Endothelial cell of umbilical vein (primary cell): ENCODE data around the gene SH3RF1. TPM values are rescaled to one million over a fixed set of nuclear protein-coding genes. Genes with fewer than 3 reads are reported as not detected.

Source experiments
- BruUV-seq: library from RNA; stranded (reverse); fragments of 400-500 nt; replicated peaks from 2 replicates; lab custom pipeline; 2021; lab: Mats Ljungman, UMichigan
- CTCF ChIA-PET: fragments of 300-600, 350-600 bp; sonication (Branson Sonifier 250); formaldehyde crosslinking; loops from one replicate; lab custom pipeline; 2021; ENCODE audit warnings: antibody characterized with exemption, inconsistent platforms; lab: Charles Lee
- POLR2A ChIA-PET: fragments of 300-600, 350-600 bp; sonication (Branson Sonifier 250); formaldehyde crosslinking; loops from one replicate; lab custom pipeline; 2021; ENCODE audit warnings: antibody characterized with exemption, inconsistent platforms; lab: Charles Lee
- DNase-seq: peaks from one replicate; pipeline ENCODE4 v3.0.0-alpha.2; 2011; ENCODE audit warnings: low read depth, low spot score
- FAIRE-seq: peaks from 2 replicates; lab custom pipeline; 2011; peaks lifted over from hg19 to GRCh38; lab: Jason Lieb, UNC
- H2AFZ ChIP-seq: 2 replicates; pipeline ENCODE4 v1.6.0; 2012; ENCODE audit warnings: low read depth, low read length, control low read depth, inconsistent platforms
- H3K27ac ChIP-seq: 2 replicates; pipeline ENCODE4 v1.5.1; 2011; ENCODE audit warnings: low read depth, mild to moderate bottlenecking, control low read depth, low read length, moderate library complexity; ENCODE audit not compliant: insufficient read depth
- H3K27me3 ChIP-seq, 2 experiments: 2 replicates each; pipeline versions ENCODE4 v1.6.0 to v1.6.1; 2011; ENCODE audit warnings: low read length in 2 of 2, mixed read lengths in 1 of 2; ENCODE audit not compliant: control insufficient read depth in 2 of 2, insufficient read depth in 2 of 2
- H3K36me3 ChIP-seq, 2 experiments: 2 replicates in 1 of 2; 3 replicates in 1 of 2; pipeline ENCODE4 v1.5.1; 2011; ENCODE audit warnings: low read length in 2 of 2, mild to moderate bottlenecking in 1 of 2, moderate library complexity in 1 of 2; ENCODE audit not compliant: control insufficient read depth in 2 of 2, insufficient read depth in 2 of 2; ENCODE audit errors: extremely low read depth in 1 of 2
- H3K4me1 ChIP-seq: 3 replicates; pipeline ENCODE4 v1.5.1; 2011; ENCODE audit warnings: mild to moderate bottlenecking, low read length; ENCODE audit not compliant: control insufficient read depth, insufficient read depth; ENCODE audit errors: extremely low read depth
- H3K4me2 ChIP-seq: 2 replicates; pipeline ENCODE4 v1.6.1; 2011; ENCODE audit warnings: low read length, control low read depth, mixed read lengths; ENCODE audit not compliant: insufficient read depth
- H3K4me3 ChIP-seq, 3 experiments: fragments of 200-600 bp in 1 of 3; sonication (generic), shearing (Covaris generic) in 1 of 3; replicated peaks in 1 of 3; 2 replicates each; pipeline ENCODE4 v1.5.1; 2011 to 2016; ENCODE audit warnings: control low read depth in 3 of 3, low read length in 3 of 3, mild to moderate bottlenecking in 2 of 3, inconsistent platforms in 1 of 3, low read depth in 1 of 3, moderate library complexity in 1 of 3; ENCODE audit not compliant: insufficient read depth in 1 of 3
- H3K79me2 ChIP-seq: 2 replicates; pipeline ENCODE4 v1.6.0; 2012; ENCODE audit warnings: low read length, inconsistent platforms; ENCODE audit not compliant: control insufficient read depth, insufficient read depth
- H3K9ac ChIP-seq: replicated peaks from 2 replicates; pipeline ENCODE3; 2011; ENCODE audit warnings: low read length, control low read depth; ENCODE audit not compliant: insufficient read depth; ENCODE audit errors: extremely low read depth
- H3K9me1 ChIP-seq: replicated peaks from 3 replicates; pipeline ENCODE4 v1.6.0; 2011; ENCODE audit warnings: mild to moderate bottlenecking, low read length; ENCODE audit not compliant: control insufficient read depth, insufficient read depth; ENCODE audit errors: extremely low read depth
- H3K9me3 ChIP-seq: replicated peaks from 2 replicates; pipeline ENCODE4 v1.5.1; 2012; ENCODE audit warnings: low read length, inconsistent platforms; ENCODE audit not compliant: control insufficient read depth, insufficient read depth
- H4K20me1 ChIP-seq: replicated peaks from 2 replicates; pipeline ENCODE3; 2011; ENCODE audit warnings: mild to moderate bottlenecking, low read length; ENCODE audit not compliant: control insufficient read depth, insufficient read depth; ENCODE audit errors: extremely low read depth
- FOS ChIP-seq: IDR thresholded peaks from 2 replicates; pipeline ENCODE4 v1.6.1; 2011; ENCODE audit warnings: mild to moderate bottlenecking, low read length, moderate library complexity, borderline replicate concordance; ENCODE audit not compliant: insufficient read depth
- GATA2 ChIP-seq: IDR thresholded peaks from 2 replicates; pipeline ENCODE4 v1.7.0; 2011; ENCODE audit warnings: low read depth, mild to moderate bottlenecking, moderate library complexity, mixed read lengths, low read length; ENCODE audit not compliant: insufficient read length, insufficient read depth
- JUN ChIP-seq: IDR thresholded peaks from 2 replicates; pipeline ENCODE4 v1.6.1; 2011; ENCODE audit warnings: borderline replicate concordance, low read depth; ENCODE audit not compliant: insufficient read length, insufficient read depth
- POLR2A ChIP-seq: IDR thresholded peaks from 2 replicates; pipeline ENCODE4 v1.6.1; 2012; ENCODE audit warnings: low read depth, mild to moderate bottlenecking, control low read depth, low read length
- POLR2AphosphoS5 ChIP-seq: IDR thresholded peaks from 2 replicates; pipeline ENCODE4 v1.6.1; 2012; ENCODE audit warnings: low read depth, mild to moderate bottlenecking, control low read depth, low read length, moderate library complexity; ENCODE audit not compliant: insufficient read depth
- dilution Hi-C: fragments of 300-500 bp; cut with MboI; formaldehyde crosslinking; loops from one replicate; pipeline ENCODE4 v1.15.0; 2019; ENCODE audit warnings: low sequenced_read_pairs; ENCODE audit not compliant: extremely low pct_ligation_motif_present
- intact Hi-C: fragments of 100-400 bp; cut with micrococcal nuclease; formaldehyde crosslinking; loops from one replicate; pipeline ENCODE4 v1.10.0; 2022
- polyA plus RNA-seq, 4 experiments: library from polyadenylated mRNA; depleted of rRNA in 3 of 4; stranded (reverse) in 3 of 4; unstranded in 1 of 4; fragments of >200 nt; gene quantifications; 2 replicates each; pipeline versions ENCODE4 v1.2.1 to v1.2.3, GENCODE V29; 2011 to 2012; ENCODE audit warnings: missing spikeins in 1 of 4
- total RNA-seq: library from RNA; stranded (reverse); gene quantifications from 2 replicates; pipeline ENCODE4 v1.2.3, GENCODE V29; 2021

SH3RF1 gene
- total and polyA plus RNA-seq, 2 donors (not counting 3 experiments of a cell fraction or from before 2014, with no cell fraction given) = 16.2 to 24.9 TPM

GRCh38 chr4:169256856-169257761, 13.6 kb downstream of the SH3RF1 start:
- Histone ChIP-seq H3K36me3 (no peaks in the 10 kb centered on the region), H3K79me2 (peaks cover 96% of the 10 kb centered on the region), H2AFZ (no peak overlapping the region), H3K4me2 (peak overlapping the region; percentile 2), H3K9me3 (no peaks in the 10 kb centered on the region), H3K4me3 (no peak overlapping the region), H3K27ac (peak overlapping the region; percentile 21), H3K9ac (no peak overlapping the region), H3K27me3 (no peaks in the 10 kb centered on the region), H3K9me1 (no peaks in the 10 kb centered on the region), H3K4me1 (peaks cover 96% of the 10 kb centered on the region), H4K20me1 (no peaks in the 10 kb centered on the region)
- POLR2A ChIA-PET = interaction anchor here (0.7 to 1.9 kb wide), 2 partner anchors 12 to 247 kb away, joined by 4 to 9 read pairs; partner anchors contain the start of genes CBR4 and SH3RF1
- no peak for TF ChIP-seq JUN
- peak; percentile 70 for TF ChIP-seq GATA2
- dilution Hi-C loops (no loop called here), intact Hi-C loops (loop anchor here (1.0 to 2.0 kb wide), 2 partner anchors 12 to 18 kb away; no protein-coding TSS in a partner anchor)
- DNase-seq (peak; percentile 45), FAIRE-seq (no peak)
- BruUV-seq = no TSS peak
- CTCF ChIA-PET = interaction anchor here (0.6 to 6.3 kb wide), 12 partner anchors 10 to 247 kb away, joined by 3 to 31 read pairs (median 4); partner anchors contain the start of genes CBR4 and SH3RF1

DNA sequence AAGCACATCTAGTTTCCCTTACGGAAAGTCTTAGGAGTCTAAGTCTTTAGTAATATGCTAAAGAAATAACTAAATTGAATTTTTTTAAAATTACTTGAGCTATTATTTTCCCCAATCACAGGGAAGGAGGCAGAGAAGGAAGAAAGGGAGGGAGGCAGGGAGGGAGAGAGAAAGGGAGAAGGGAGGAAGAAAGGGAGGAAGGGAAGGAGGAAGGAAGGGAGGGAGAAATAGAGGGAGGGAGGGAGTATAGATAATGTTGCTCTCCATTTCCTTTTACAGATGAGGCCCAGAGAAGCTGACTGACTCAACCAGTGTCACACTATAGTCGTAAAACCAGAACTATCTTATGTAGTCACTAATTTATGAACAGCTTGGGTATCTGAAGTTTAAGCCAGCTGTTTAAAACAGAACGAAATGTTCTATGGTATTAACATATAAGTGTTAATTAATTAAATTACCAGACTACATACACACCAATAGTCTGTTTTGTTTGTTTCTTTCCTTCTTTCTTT, 14.6 kb downstream of the SH3RF1 start:
- no peaks in the 10 kb centered on the region for H3K9me1 ChIP-seq
- no peak for DNase-seq
- H3K27ac ChIP-seq = no peak overlapping the region
- no TSS peak for BruUV-seq
- ChIA-PET CTCF (interaction anchor here (0.6 to 6.3 kb wide), 14 partner anchors 10 to 246 kb away, joined by 3 to 31 read pairs (median 4); partner anchors contain the start of genes CBR4 and SH3RF1), POLR2A (interaction anchor here (0.6 to 1.9 kb wide), 5 partner anchors 10 to 99 kb away, joined by 3 to 20 read pairs (median 9); partner anchors contain the start of gene SH3RF1)
- no peaks in the 10 kb centered on the region for H3K36me3 ChIP-seq
- H3K9me3 ChIP-seq = no peaks in the 10 kb centered on the region
- peaks cover 98% of the 10 kb centered on the region for H3K4me1 ChIP-seq
- H4K20me1 ChIP-seq = no peaks in the 10 kb centered on the region
- no peaks in the 10 kb centered on the region for H3K27me3 ChIP-seq
- dilution Hi-C loops (no loop called here), intact Hi-C loops (loop anchor here (2.0 kb wide), 1 partner anchor 17 kb away; no protein-coding TSS in a partner anchor)
- FAIRE-seq = no peak
- peak overlapping the region; percentile 2 for H3K4me2 ChIP-seq
- H2AFZ ChIP-seq = no peak overlapping the region
- H3K79me2 ChIP-seq = peaks cover 97% of the 10 kb centered on the region
- no peak overlapping the region for H3K4me3 ChIP-seq
- H3K9ac ChIP-seq = no peak overlapping the region
- TF ChIP-seq JUN = no peak
- no peak for TF ChIP-seq POLR2AphosphoS5
- TF ChIP-seq POLR2A = no peak
- peak; percentile 22 for TF ChIP-seq FOS
- peak; percentile 41 for TF ChIP-seq GATA2
